SU-DHL-6 (cell line): Measurements from ENCODE around the gene ARHGAP6.

Experiments used
- H2AFZ ChIP-seq: fragments of 200-600 bp; sonication (generic); 2 replicates; pipeline ENCODE4 v1.6.1; 2014; ENCODE audit warnings: low read depth, mild to moderate bottlenecking, moderate library complexity, mixed read lengths, antibody characterized with exemption, low read length; ENCODE audit not compliant: severe bottlenecking
- H3F3A ChIP-seq: fragments of 200-600 bp; shearing (Covaris generic); 2 replicates; pipeline ENCODE4 v1.6.0; 2016; ENCODE audit warnings: antibody characterized with exemption, mild to moderate bottlenecking; ENCODE audit not compliant: insufficient read depth
- H3K27ac ChIP-seq: fragments of 200-600 bp; sonication (generic); 2 replicates; pipeline ENCODE4 v1.5.1; 2016; ENCODE audit warnings: low read depth, mild to moderate bottlenecking, low read length, moderate library complexity, mixed read lengths
- H3K27me3 ChIP-seq: fragments of 200-600 bp; sonication (generic), shearing (Covaris generic); 2 replicates; pipeline ENCODE4 v1.6.0; 2014; ENCODE audit warnings: mild to moderate bottlenecking, low read length
- H3K36me3 ChIP-seq: fragments of 200-600 bp; sonication (generic); 2 replicates; pipeline ENCODE4 v1.6.1; 2014; ENCODE audit warnings: mild to moderate bottlenecking, low read length, mixed read lengths
- H3K4me2 ChIP-seq: fragments of 300-600, 200-600 bp; shearing (Covaris generic), sonication (generic); 2 replicates; pipeline ENCODE4 v1.6.0; 2014; ENCODE audit warnings: low read length, low read depth, mild to moderate bottlenecking; ENCODE audit not compliant: poor library complexity, severe bottlenecking
- H3K4me3 ChIP-seq: fragments of 200-600 bp; sonication (generic); 2 replicates; pipeline ENCODE4 v1.5.1; 2014; ENCODE audit warnings: antibody characterized with exemption, low read length, mild to moderate bottlenecking, mixed read lengths; ENCODE audit not compliant: insufficient read depth, poor library complexity, severe bottlenecking
- H3K79me2 ChIP-seq: fragments of 200-600 bp; sonication (generic); 2 replicates; pipeline ENCODE4 v1.6.1; 2014; ENCODE audit warnings: mild to moderate bottlenecking, low read length, moderate library complexity; ENCODE audit not compliant: insufficient read depth
- H3K9ac ChIP-seq: fragments of 200-600 bp; sonication (generic); 2 replicates; pipeline ENCODE4 v1.7.0; 2014; ENCODE audit warnings: mild to moderate bottlenecking, low read length
- H3K9me2 ChIP-seq: fragments of 200-600 bp; sonication (generic); replicated peaks from 2 replicates; pipeline ENCODE4 v1.6.1; 2014; ENCODE audit warnings: low read length; ENCODE audit not compliant: insufficient read depth
- H3K9me3 ChIP-seq: fragments of 200-600 bp; sonication (generic); 2 replicates; pipeline ENCODE4 v1.6.1; 2014; ENCODE audit warnings: low read length, mixed read lengths; ENCODE audit not compliant: insufficient read depth
- H4K20me1 ChIP-seq: fragments of 200-600 bp; sonication (generic); 2 replicates; pipeline ENCODE4 v1.6.1; 2014; ENCODE audit warnings: low read depth, mild to moderate bottlenecking, antibody characterized with exemption, low read length, moderate library complexity, mixed read lengths
- CTCF ChIP-seq: fragments of 200-600 bp; sonication (generic); IDR thresholded peaks from one replicate; pipeline ENCODE4 v1.5.1; 2017; ENCODE audit warnings: antibody characterized with exemption, mild to moderate bottlenecking, low read length, moderate library complexity; ENCODE audit not compliant: insufficient read depth, poor library complexity, severe bottlenecking
- EZH2phosphoT487 ChIP-seq: fragments of 200-600 bp; sonication (generic), shearing (Covaris generic); conservative IDR thresholded peaks from 2 replicates; pipeline ENCODE4 v1.6.1; 2018; ENCODE audit warnings: mild to moderate bottlenecking, antibody characterized with exemption, low read length, moderate library complexity, mixed read lengths

The ARHGAP6 gene

GRCh38 chrX:11533199-11533651, 132.5 kb downstream of the ARHGAP6 start:
- Histone ChIP-seq H4K20me1 (no peaks in the 10 kb centered on the region), H3K4me3 (no peak overlapping the region), H3K9ac (no peak overlapping the region), H3K27ac (no peak overlapping the region), H3K9me2 (no peaks in the 10 kb centered on the region), H3F3A (no peaks in the 10 kb centered on the region), H3K79me2 (no peaks in the 10 kb centered on the region), H2AFZ (no peak overlapping the region), H3K27me3 (no peaks in the 10 kb centered on the region), H3K36me3 (no peaks in the 10 kb centered on the region), H3K4me2 (no peak overlapping the region), H3K9me3 (no peaks in the 10 kb centered on the region)
- TF ChIP-seq CTCF (peak; percentile 59), EZH2phosphoT487 (no peak)

- Histone ChIP-seq H3K4me2 (no peak overlapping the region), H3K9ac (no peak overlapping the region), H3K4me3 (no peak overlapping the region), H2AFZ (no peak overlapping the region), H3K27ac (no peak overlapping the region), H3K9me3 (no peaks in the 10 kb centered on the region), H3F3A (no peaks in the 10 kb centered on the region), H4K20me1 (no peaks in the 10 kb centered on the region), H3K79me2 (no peaks in the 10 kb centered on the region), H3K27me3 (no peaks in the 10 kb centered on the region), H3K36me3 (no peaks in the 10 kb centered on the region), H3K9me2 (no peaks in the 10 kb centered on the region)
- TF ChIP-seq EZH2phosphoT487 (no peak), CTCF (no peak)
These were observed 133.2 kb downstream of the ARHGAP6 start for GRCh38 chrX:11532291-11533078.

GRCh38 chrX:11531226-11531625, 134.5 kb downstream of the ARHGAP6 start:
- no peak overlapping the region for H3K27ac ChIP-seq
- no peak overlapping the region for H3K4me3 ChIP-seq
- H4K20me1 ChIP-seq, result no peaks in the 10 kb centered on the region
- no peak overlapping the region for H2AFZ ChIP-seq
- H3K9me2 ChIP-seq, result no peaks in the 10 kb centered on the region
- TF ChIP-seq CTCF (no peak), EZH2phosphoT487 (no peak)
- no peaks in the 10 kb centered on the region for H3K36me3 ChIP-seq
- no peak overlapping the region for H3K4me2 ChIP-seq
- no peaks in the 10 kb centered on the region for H3K9me3 ChIP-seq
- H3K9ac ChIP-seq, result no peak overlapping the region
- H3K27me3 ChIP-seq, result no peaks in the 10 kb centered on the region
- H3K79me2 ChIP-seq, result no peaks in the 10 kb centered on the region
- H3F3A ChIP-seq, result no peaks in the 10 kb centered on the region
